Measurements from ENCODE around the gene DOCK4.

The DOCK4 gene

DNA sequence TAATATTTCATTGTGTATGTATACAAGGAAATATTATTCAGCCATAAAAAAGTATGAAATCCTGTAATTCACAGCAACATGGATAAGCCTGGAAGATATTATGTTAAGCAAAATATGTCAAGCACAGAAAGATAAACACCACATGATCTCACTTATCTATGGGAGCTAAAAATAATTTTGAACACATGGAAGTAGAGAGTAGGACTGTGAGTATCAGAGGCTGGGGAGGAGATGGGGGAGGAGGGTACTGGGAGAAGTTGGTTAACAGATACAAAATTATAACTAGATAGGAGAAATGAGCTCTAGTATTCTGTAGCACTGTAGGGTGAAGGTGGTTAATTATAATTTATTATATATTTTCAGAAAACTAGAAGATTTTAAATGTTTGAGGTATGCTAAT lies 132.7 kb downstream of the DOCK4 start:
- no peak for DNase-seq

DNA sequence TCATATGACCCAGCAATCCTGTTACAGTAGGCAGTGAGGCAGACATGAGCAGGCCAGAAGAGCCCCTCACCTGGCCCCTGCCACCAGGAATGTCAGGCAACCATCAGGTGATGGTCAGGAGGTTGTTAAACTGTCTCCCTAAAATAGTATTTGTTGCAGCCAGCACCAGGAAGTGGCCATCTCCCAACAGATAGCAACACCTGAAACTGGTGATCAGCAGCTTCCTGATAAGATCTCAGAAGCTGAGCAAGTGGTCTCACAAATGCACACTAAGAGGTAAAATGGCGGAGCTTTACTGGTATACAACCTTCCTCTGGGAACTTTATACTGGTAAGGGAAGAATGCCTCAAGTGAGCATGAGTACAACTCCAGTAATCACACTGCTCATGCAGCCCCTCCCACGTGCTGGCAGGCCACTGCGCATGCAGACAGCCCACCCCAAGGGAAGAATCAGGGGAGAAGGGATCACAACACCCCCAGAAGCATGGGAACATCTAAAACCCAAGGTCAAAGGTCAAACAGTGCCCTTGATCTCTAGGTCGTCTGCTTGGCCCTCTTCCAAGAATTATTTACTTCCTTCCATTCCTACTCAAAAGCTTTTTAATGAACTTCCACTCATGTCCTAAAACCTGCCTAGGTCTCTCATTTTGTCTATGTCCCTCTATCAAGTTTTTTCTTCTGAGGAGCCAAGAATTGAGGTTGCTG lies 133.5 kb downstream of the DOCK4 start:
- DNase-seq, result no peak

DNA sequence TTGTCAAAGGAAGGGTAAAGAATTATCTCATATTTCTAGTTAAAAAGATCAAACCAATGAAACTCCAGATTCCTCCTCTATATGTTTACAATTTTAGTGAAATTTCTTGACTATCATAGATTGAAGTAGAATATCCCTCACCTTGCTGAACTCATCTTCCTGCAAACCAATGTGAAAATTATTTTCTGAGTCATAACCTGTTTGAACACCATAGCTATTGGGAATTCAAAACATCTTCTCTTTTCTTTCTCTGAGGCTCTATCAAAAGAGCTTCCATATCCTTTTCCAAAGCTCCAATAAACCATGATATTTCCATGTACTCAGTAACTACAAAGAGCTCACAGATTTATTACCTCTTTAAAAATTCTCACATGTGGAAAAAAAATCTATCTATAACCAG lies 134.3 kb downstream of the DOCK4 start:
- DNase-seq, result no peak

DNA sequence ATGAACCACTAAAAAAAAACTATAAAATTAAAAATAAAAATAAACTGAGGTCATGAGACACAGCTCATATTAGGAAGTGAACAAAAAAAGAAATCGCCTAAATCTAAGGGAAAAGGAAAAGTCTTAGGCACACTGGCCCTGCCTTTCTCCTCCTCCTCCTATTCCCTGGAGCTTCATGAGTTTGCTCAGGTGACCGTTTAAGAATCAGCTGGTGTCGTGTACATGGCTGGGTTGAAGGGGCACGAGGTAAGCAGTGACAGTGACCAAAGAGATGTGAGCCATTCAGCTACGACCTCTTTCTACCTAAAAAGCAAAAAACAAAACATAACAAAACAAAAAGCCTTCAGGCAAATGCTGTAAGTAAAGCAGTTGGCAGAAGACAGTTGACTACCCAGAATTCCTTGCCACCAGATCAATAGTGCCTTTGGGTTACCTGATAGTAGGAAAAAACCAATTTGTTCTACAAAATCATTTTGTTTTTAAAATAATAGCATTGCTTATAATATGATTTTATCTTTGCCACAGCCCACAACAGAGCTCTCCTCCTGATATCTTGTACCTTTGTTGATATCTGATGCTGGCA lies 135.4 kb downstream of the DOCK4 start:
- no peak for DNase-seq

DNA sequence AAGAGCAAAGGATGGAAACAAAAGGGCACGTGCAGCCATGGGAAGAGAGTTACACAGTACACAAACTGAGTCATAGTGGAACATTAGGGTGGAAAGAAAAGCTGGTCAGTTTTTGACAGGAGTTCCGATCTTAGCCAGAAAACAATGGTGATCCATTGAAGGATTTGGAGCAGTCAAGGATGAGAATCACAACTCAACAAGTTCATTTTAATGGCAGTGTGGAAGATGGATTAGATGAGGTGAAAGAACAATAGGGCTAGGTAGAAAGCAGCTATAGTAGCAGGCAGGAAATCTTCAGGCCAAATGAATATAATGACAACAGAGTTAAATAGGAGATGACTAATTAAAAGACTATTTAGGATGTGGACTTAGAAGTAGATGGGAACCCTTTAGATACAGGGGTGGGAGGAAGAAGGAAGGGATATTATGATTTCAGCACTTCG lies 136.3 kb downstream of the DOCK4 start:
- no peak for DNase-seq

DNA sequence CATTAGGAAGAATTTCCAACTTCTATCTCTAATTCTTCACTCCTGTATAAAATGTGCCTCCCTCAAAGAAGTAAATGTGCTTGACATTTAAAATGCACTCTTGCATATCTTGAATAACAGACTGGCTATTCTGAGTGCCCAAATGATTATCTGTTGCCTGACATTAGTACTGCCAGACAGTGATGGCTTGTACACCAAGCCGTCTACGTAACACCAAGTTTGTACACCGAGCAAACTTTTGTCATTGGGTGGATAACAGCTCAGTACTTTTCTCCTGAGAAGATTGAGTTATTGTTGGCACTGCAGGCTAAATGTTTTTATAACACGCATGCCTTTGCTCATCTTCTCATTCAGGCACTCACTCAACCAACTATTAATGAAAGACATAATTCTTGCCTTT lies 137.2 kb downstream of the DOCK4 start:
- no peak for DNase-seq

DNA sequence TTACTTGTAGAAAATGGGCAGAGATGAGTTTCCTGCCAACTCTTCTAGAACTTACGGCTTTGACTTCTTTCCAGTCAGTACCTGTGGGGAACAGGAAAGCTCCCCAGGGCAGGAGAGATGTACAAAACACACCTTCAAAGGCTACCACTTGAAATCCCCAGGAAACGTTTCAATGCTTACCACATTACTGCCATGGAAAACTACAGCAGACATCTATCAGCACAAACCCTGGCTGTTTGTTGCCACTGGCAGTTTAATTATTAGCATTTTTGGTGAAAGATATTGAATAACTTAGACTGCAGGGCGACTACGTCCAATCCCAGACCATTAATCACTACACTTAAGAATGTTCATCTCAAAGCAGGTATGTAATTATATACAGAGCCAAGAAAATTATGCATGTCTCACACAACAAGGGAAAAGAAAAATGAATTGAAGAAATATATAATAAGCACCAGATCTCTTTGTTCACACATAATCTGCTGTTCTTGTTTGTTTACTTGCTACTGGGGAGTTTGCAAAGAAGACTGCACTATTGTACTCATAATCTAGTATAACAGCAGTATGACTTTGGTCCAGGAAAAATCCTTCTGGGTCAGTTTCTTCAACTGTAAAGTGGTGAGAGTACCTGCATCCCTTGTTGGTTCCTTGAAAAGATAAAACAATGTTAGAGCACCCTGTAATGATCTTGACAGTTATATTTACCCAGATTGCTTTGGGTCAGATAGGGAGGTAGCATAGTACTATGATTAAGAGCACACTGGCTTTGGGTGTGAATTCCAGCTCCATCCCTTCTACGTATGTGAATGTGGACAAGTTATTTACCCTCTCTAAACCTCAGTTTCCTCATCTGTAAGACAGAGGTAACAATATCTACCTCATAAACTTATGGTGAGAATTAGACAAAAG lies 138.3 kb downstream of the DOCK4 start:
- DNase-seq, result no peak

DNA sequence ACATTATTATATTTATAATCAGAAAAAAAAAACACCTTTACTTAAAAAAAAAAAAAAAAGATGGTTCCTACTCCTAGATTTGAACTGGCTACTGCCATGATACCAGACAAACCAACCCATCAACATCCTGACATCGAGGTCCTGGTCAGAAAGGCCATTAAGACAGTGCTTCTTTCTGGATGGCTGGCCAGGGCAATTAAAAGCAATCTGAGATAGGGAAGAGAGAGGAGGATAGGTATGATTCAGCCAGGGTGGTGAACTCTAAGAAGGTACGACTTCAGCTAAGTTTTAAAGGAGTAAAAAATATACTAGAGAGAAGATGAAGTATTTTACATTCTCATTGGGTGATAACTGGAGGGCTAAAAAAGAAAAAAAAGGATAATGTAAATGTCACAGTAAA lies 139.0 kb downstream of the DOCK4 start:
- no peak for DNase-seq

DNA sequence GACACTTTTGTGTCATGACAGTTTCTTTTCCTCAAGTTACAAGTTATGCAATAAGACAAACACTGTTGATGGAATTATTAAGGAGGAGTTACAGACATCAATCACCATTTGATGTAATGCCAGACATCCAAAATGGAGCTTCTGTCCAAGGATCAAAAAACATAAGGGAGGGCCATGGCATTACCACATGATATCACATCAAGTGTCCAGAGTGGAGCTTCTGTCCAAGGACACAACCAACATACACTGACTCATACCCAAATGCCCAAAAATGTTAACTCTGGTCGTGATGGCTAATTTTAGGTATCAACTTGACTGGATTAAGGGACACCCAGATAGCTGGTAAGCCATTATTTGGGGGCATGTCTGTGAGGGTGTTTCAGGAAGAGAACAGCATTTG lies 140.4 kb downstream of the DOCK4 start:
- no peak for DNase-seq

DNA sequence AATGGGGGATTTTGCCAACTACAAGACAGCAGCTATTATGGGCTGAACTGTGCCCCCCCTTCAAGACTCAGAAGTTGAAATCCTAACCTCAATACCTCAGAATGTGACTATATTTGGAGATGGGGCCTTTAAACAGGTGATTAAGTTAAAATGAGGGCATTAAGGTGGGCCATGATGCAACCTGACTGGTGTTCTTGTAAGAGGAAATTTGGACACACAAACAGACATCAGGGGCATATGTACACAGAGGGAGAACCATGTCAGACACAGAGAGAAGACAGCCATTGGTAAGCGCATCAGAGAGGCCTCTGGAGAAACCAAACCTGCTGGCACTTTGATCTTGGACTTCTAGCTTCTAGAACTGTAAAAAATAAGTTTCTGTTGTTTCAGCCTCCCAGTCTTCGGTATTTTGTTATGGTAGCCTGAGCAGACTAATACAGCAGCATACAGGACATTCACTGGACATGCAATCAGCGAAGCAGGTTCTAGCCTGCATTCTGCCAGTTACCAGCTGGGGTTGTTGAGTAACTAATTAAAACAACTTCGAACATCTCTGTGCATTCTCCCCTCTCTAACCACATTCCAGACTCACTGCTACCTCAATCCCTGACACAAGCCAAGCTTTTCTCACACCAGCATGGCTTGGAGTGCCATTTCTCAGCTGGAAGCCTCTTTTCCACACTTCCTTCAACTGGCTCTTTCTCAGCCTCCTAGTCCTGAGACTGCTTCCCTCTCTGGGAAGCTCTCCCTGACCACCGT lies 141.4 kb downstream of the DOCK4 start:
- DNase-seq, result no peak

DNA sequence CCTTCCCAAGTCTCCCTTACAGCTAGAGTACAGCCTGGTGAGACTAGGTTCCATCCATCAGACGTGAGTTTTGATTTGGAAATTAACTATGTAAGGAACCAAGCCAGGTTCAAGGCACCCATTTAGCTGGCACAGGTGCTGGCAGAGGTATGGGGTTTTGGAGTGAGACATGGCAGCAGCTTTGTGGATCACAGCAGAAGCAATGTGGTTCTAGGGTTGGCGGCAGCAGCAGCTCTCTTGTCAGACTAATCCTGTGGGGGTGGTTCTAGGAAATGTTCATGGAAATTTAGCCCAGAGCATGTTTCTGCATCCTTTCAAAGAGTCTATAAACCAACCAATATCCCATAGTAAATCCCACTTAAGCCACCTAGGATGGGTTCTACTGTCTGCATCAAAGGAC lies 142.2 kb downstream of the DOCK4 start:
- no peak for DNase-seq

DNA sequence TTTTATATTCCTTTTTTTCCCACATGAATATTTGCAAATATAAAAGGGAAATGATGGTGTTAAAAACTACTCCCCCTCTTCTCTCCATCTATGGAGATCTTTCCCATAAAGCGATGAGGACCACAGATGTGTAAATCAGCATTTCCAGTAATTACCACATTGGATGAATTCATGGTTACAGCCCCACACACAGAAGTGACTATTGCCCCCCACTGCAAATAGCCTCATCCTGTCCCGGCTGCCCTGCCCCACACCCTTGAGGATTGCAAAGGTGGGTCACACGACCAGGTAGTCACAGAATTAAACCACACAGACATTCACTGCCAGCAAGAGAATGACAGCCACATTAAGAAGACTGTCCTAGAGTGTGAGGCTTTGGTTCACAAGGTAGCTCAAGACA lies 145.1 kb downstream of the DOCK4 start:
- no peak for DNase-seq

DNA sequence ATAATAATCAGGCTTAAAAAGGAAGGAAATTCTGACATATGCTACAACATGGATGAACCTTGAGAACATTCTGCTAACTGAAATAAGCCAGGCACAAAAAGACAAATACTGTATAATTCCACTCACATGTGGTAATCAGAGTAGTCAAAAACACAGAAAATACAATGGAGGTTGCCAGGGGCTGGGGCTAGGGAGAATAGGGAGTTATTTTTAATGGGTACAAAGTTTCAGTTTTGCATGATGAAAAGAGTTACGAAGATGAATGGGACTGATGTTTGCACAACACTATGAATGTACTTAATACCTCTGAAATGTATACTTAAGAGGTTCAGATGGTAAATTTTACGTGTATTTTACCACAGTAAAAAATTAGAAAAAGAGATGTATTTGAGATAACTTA lies 145.6 kb downstream of the DOCK4 start:
- no peak for DNase-seq

DNA sequence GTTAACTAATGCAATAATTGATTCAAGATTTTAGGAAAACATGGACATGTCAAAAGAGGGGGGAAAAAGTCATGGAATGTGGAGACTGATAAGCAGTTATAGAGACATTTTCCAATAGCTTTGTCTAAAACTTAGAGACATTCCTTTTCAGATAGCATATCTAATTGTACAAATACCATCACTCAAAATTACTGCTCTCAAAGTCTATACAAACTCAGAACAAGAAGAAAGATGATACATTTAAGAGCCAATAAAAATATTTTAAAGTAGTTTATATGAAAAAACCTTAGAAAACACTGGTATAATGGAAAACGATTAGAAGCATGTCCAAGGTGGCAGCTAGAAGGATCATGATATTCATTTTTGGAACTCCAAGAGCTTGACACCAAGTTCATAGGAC lies 146.5 kb downstream of the DOCK4 start:
- no peak for DNase-seq

DNA sequence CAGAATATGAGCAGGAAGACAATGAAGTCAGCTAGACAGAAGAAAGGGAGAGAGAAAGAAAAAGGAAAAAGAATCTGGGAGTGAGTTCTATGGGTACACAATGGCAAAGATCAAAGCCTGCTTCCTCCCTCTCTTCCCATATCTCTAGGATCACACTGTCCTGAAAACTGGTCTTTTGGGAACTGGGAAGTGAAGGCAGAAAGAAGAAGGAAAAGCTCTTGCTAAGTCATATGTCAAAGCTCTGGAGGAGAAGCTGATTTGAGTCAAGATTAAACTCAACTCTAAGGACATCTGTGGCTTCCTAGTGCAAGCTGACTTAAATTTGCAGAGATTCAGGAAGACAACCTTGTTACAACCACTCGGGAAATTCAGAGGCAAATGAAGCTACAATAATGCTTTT lies 147.5 kb downstream of the DOCK4 start:
- DNase-seq, result no peak

DNA sequence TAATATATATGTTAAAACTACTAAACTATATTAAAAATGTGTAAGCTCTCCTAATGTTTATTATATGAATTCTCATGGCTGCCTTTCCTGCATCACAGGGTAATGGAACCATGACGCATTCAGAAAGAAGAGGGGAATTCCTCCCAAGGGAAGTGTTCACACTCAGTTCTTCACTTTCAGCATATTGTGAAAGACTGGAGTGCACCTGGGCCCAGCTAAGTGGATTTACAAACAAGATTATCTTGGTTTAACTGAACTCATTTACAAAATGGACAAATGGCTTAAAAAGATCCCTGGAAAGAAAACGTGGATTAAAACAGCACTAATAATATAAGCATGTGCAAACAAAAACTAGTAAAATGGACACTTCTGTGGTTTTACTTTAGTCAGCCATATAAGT lies 149.8 kb downstream of the DOCK4 start:
- no peak for DNase-seq

DNA sequence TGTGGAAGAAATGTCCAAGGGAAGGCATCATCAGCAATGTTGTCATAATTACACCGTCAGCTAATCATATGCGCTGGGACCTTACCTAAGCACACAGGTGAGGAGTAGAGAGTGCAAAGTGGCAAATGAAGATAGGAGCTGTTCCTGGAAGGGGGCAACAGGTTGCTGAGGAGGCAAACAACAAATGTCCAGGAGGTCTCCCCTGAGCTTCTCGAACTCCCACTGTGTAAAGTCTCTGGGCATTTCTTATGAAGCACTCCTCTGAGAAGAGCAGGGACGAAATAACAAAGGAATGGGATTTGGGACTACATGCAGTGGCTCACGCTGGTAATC lies 152.5 kb downstream of the DOCK4 start:
- no peak for DNase-seq

DNA sequence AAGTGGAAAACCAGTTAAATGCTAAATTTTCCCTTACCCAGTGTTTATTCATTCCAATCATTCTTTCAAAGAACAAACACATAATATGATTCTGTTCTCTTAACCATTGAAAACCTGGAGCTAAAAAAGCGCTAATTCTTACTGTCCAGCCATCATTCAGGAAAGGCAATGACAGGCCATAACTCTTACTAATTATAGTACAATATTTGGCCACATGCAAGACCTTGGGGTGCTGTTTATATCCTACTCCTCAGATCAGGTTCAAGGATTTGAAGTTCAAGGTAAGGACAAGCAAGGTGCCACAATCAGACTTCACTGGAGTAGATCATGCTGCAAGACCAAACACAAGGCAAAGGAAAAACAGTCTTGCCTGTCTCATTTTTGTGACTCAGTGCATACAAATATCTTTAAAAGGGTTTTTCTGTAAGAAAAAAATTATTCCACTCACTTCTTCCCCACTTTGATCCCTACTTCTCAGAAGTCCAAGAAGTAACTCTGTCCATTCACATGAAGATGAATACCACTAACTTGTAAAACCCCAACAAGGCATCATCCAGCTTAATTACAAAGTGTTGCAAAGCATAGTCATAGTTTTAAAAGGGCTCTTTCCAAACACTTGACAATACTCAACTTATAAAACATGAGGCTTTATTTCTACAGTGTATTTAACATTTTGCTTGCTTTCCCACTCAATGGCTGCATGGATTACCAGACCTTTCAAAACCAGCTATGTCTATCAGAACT lies 153.0 kb downstream of the DOCK4 start:
- no peak for DNase-seq

DNA sequence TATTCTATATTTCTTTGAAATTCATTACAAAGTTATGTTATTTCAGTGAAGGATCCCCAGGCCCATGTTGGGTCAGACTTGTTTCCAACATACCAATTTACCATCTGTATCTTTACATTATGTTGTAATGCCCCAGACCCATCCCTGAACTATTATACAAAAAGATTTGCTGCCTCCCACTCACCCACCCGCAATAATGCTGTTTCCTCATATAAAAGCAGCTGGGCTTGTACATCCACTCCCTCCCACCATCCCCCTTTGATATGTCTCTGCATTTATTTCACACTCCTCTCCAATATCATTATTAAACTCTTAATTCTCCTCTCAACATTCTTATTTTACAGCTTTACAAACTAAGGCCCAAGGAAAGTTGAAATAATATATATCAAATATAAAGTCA lies 153.7 kb downstream of the DOCK4 start:
- DNase-seq, result no peak

DNA sequence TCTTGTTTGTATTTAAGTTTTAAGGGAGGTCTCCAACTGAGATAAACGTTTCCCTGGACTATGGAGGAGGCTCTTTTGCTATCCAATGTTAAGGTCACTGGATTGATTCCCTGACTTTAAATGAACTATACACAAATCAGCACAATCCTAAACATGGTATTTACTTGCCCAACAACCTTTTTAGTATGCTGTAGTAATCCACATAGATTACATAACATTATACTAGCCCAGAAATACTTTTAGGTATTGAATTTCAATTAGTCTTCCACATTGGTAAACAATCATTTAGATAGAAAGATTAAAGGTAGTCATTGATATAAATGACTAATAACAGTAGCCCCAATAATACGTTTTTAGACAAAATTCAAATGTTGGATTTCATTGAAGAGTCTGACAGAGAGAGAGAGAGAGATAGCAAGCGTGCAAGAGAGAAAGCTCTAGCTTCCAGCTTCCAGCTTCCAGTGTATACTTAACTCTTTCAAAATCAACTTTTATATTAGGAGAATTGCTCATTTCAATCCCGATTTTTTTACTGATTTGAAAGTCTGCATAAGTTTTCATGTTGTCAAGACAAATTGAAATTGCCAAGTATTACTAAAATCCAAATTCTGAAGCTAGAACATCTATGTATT lies 155.8 kb downstream of the DOCK4 start:
- DNase-seq, result no peak

DNA sequence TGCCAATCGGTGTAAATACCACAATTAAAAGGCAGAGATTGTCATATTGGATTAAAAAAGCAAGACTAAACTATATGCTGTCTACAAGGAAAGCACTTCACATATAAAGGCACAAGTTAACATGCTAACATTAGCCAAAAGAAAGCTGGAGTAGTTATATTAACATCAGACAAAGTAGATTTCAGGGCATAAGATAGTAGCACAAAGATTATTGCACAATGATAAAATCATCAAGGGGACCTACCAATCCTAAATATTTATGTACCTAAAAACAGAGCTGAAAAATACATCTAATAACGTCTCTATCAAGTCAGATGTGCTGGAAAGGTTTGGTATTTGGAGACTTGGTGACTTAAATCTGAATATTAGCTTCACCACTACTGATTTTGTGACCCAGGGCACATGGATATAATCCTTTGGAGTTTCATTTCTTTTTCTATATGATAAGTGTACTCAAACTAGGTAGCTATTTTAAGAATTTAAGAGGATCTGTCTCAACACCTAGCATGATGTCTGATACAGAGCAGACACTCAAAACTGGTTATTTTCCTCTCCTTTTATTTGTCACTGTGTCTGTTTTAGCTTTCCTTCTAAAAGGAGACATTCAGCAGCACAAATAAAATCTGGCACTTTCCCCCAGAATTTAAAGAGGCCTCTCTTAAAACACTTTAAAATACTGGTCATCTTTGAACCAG lies 156.5 kb downstream of the DOCK4 start:
- DNase-seq, result no peak

DNA sequence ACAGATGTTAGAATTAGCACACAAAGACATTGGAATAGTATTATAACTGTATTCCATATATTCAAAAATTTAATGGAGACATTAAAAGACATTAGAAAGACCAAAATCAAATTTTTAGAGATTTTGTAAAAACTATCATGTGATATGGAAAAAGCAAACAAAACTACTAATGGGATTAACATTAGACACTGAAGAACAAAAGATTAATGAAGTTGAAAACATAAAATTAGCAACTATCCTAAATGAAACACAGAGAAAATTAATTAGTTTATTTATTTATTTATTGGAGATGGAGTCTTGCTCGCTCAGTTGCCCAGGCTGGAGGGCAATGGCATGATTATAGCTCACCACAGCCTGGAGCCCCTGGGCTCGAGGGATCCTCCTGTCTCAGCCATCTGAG lies 158.8 kb downstream of the DOCK4 start:
- DNase-seq, result no peak

Measured in activated CD4-positive, alpha-beta T cell treated with anti-CD3 and anti-CD28 coated beads, Interleukin-2, amount 50 U/mL, for 1 hour (primary cell).